ENCODE data around the gene TUBB4B. TPM values are rescaled to one million over a fixed set of nuclear protein-coding genes. Genes with fewer than 3 reads are reported as not detected.

Gene TUBB4B
- total and polyA plus RNA-seq, 10 donors, result 55.1 to 137 (median 103) TPM

DNA sequence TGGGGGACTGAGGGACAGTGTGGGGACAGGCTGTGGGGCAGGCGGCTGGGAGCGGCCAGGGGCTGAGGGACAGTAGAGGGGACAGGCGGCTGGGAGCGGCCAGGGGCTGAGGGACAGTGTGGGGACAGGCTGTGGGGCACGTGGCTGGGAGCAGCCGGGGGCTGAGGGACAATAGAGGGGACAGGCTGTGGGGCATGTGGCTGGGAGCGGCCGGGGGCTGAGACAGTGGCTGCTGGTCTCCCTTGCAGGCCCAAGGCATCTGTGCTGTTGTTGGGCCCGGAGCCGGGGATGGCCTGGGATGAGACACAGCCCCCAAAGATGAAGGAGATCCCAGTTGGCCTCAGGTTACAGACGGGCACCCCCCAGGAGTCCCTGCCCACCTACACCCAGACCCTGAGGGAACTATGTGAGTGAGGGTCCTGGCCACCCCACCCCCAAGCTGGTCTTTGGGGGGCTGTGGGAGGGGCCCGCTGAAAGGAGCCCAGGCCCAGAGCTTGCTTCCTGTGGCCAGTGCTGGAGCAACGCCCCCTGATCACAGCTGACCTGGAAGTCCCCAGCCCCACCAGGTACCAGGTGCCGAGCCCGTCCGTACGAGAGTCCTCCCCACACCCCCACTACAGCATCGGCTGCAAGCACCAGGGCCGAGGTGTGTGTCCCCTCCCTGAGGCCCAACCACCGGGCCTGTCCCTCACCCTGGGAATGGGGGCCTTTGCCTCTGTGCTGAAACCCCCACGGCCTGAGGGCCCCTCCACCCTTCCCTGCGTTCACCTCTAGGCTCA, 10.6 kb downstream of the TUBB4B start:
- Histone ChIP-seq H3K27ac (no peak overlapping the region), H3K4me1 (peaks cover 9 to 35% (median 25%) of the 10 kb centered on the region in 6 donors), H3K27me3 (replicated peaks in 1 of 7) (no peaks in the 10 kb centered on the region), H3K4me3 (no peak overlapping the region), H3K36me3 (peaks cover 0 to 7% (median 4%) of the 10 kb centered on the region in 6 donors), H3K9me3 (no peaks in the 10 kb centered on the region)
- intact Hi-C loops (cut with DNase I; ENCODE audit: low total_unique reads), result no loop called here
- no peak for DNase-seq
- WGBS, 5 donors, result 85 to 95% (median 87%) methylated on average over 17 to 22 of the region's 22 CpGs
- TF ChIP-seq CTCF (IDR thresholded peaks at IDR 0.05 in 8 of 11, conservative IDR thresholded peaks at IDR 0.05 in 3 of 11), result no peak

DNA sequence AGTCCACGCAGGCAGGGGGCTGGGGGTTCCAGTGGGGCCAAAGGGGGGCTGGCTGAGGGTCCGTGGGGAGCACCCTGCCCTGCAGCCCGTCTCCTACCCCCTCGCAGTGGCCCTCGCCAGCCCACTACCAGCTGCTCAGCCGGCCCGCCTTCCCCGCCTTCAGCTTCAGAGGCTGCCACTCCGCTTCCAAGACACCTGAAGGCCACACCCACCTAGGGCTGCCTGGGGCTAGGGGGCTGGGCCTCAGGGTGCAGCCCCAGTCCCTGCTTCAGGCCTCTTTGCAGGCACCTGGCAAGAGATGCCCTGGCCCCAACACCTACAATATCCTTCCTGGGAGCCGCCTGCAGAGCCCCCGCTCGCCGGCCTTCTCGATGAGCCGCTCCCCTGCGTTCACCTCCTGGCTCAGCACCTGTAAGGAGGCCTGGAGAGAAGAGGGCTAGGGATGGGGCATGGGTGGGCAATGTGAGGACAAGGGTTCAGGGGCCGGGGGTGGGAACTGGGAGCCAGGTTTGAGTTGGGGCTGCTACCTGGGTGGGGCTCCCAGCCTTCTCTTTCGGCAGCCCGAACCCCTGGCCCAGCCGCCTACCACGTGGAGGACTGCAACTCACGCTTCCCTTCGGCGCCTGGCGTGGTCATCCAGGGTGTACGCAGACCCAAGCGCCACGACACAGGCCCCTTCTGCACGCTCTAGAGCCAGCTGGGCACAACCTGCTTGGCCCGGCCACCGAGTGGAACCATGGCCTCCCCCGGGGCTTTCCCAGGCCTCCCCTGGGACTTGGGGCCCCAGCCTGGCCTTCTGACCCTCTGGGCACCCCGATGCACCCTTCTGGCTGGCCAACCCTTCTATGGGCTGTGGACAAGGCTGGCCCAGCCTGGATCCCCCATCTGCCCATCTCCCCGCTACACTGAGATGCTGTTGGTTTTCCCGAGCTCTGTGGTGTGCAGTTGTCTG, 11.7 kb downstream of the TUBB4B start:
- TF ChIP-seq CTCF (IDR thresholded peaks at IDR 0.05 in 8 of 11, conservative IDR thresholded peaks at IDR 0.05 in 3 of 11) (no peak), POLR2AphosphoS5 (IDR thresholded peaks at IDR 0.05) (no peak), POLR2A (IDR thresholded peaks at IDR 0.05) (no peak)
- intact Hi-C loops (cut with DNase I; ENCODE audit: low total_unique reads), result no loop called here
- 81 to 92% (median 89%) methylated on average over 27 to 35 of the region's 35 CpGs for WGBS, 5 donors
- Histone ChIP-seq H3K27me3 (replicated peaks in 1 of 7) (no peaks in the 10 kb centered on the region), H3K27ac (no peak overlapping the region), H3K4me3 (no peak overlapping the region), H3K4me1 (peaks cover 9 to 45% (median 31%) of the 10 kb centered on the region in 6 donors), H3K36me3 (peaks cover 0 to 17% (median 10%) of the 10 kb centered on the region in 6 donors), H3K9me3 (no peaks in the 10 kb centered on the region)
- no peak for DNase-seq

GRCh38 chr9:137253717-137254623, 12.9 kb downstream of the TUBB4B start:
- intact Hi-C loops (cut with DNase I; ENCODE audit: low total_unique reads), result no loop called here
- Histone ChIP-seq H3K36me3 (peaks cover 0 to 29% (median 17%) of the 10 kb centered on the region in 6 donors), H3K27me3 (replicated peaks in 1 of 7) (no peaks in the 10 kb centered on the region), H3K4me3 (peak overlapping the region; percentile 90 to 100 (median 100)), H3K4me1 (peaks cover 9 to 52% (median 31%) of the 10 kb centered on the region in 6 donors), H3K27ac (peak overlapping the region in 6 of 8 donors; percentile 48 to 92 (median 89)), H3K9me3 (no peaks in the 10 kb centered on the region)
- WGBS, 5 donors, result 72 to 82% (median 80%) methylated on average over 13 to 21 of the region's 21 CpGs
- TF ChIP-seq POLR2AphosphoS5 (IDR thresholded peaks at IDR 0.05) (no peak), CTCF (IDR thresholded peaks at IDR 0.05 in 8 of 11, conservative IDR thresholded peaks at IDR 0.05 in 3 of 11) (no peak), POLR2A (IDR thresholded peaks at IDR 0.05) (no peak)
- no peak for DNase-seq
